ENCODE results near the gene FGF10.

- TF ChIP-seq NFE2L2 (conservative IDR thresholded peaks at IDR 0.05; ENCODE audit: low read length) (no peak), CTCF (IDR thresholded peaks at IDR 0.05) (no peak)
Observed at GRCh38 chr5:44360919-44361318, 28.3 kb downstream of the FGF10 start.
